AG10803 (cell line): ENCODE measurements around the gene KPNA3.

Experiments used
- DNase-seq: peaks from one replicate; pipeline ENCODE4 v3.0.0; 2010; ENCODE audit warnings: low read depth
- H3K4me3 ChIP-seq: 2 replicates; pipeline ENCODE4 v1.5.1; 2011; ENCODE audit warnings: mild to moderate bottlenecking, low read length, control low read depth
- CTCF ChIP-seq: conservative IDR thresholded peaks from 2 replicates; pipeline ENCODE4 v1.5.1; 2011; ENCODE audit warnings: mild to moderate bottlenecking, low read length, control low read depth, inconsistent platforms

KPNA3 gene

GRCh38 chr13:49784886-49785570, 7.5 kb downstream of the KPNA3 start:
- DNase-seq: peak; percentile 1
- TF ChIP-seq CTCF: no peak
- H3K4me3 ChIP-seq: no peak overlapping the region

GRCh38 chr13:49783865-49784264, 8.6 kb downstream of the KPNA3 start:
- H3K4me3 ChIP-seq: no peak overlapping the region
- DNase-seq: no peak
- TF ChIP-seq CTCF: no peak

GRCh38 chr13:49782784-49783183, 9.7 kb downstream of the KPNA3 start:
- TF ChIP-seq CTCF: no peak

GRCh38 chr13:49781806-49782205, 10.7 kb downstream of the KPNA3 start:
- no peak overlapping the region for H3K4me3 ChIP-seq
- TF ChIP-seq CTCF: no peak
- DNase-seq: no peak

More at GRCh38 chr13:49782784-49783183, 9.7 kb downstream of the KPNA3 start:
- H3K4me3 ChIP-seq: no peak overlapping the region
- DNase-seq: no peak

- no peak overlapping the region for H3K4me3 ChIP-seq
- no peak for TF ChIP-seq CTCF
- no peak for DNase-seq
These were observed 12.8 kb downstream of the KPNA3 start for GRCh38 chr13:49779721-49780120.

- no peak for TF ChIP-seq CTCF
- no peak overlapping the region for H3K4me3 ChIP-seq
- no peak for DNase-seq
These were observed 14.5 kb downstream of the KPNA3 start for GRCh38 chr13:49777746-49778614.

- peak; percentile 52 for DNase-seq
- H3K4me3 ChIP-seq: no peak overlapping the region
- no peak for TF ChIP-seq CTCF
These were observed 15.6 kb downstream of the KPNA3 start for GRCh38 chr13:49776871-49777270.
